Activated naive CD4-positive, alpha-beta T cell (primary cell): ENCODE measurements around the gene C22orf23.
"Not testable (repeated sequence)": the region's sequence is repeated elsewhere in the genome, so short reads cannot be mapped to it uniquely, and the experiment has no call there.

Experiments used
- DNase-seq, 4 experiments: peaks; one replicate each; lab custom pipeline; 2025; lab: John Stamatoyannopoulos, UW

The C22orf23 gene

GRCh38 chr22:37982151-37982785 is 28.9 kb upstream of the C22orf23 start:
- DNase-seq = no peak

- no peak for DNase-seq
Observed at GRCh38 chr22:37981282-37982011, 28.0 kb upstream of the C22orf23 start.

GRCh38 chr22:37979782-37980181 is 26.4 kb upstream of the C22orf23 start:
- no peak for DNase-seq

GRCh38 chr22:37976547-37976946 is 23.1 kb upstream of the C22orf23 start:
- no peak for DNase-seq

- not testable (repeated sequence) for DNase-seq
Observed at GRCh38 chr22:37976022-37976421, 22.6 kb upstream of the C22orf23 start.

DNA sequence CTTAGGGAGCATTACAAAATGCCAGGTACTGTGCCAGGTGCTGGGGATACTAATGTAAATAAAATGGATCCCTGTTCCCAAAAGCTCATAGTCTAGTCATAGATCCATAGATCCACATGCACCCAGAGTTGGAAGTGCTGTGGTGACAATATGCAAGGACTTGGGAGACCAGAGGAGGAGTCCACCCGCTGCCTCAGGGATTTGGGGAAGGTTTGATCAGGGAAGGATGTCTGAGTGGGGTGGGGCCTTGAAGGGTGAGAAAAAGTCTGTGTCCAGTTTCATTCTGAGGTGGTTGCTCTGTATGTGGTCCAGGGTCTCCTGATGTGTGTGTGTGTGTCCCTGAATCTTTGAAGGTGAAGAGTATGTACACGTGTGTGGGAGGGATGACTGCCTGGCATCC is 21.8 kb upstream of the C22orf23 start:
- no peak for DNase-seq

DNA sequence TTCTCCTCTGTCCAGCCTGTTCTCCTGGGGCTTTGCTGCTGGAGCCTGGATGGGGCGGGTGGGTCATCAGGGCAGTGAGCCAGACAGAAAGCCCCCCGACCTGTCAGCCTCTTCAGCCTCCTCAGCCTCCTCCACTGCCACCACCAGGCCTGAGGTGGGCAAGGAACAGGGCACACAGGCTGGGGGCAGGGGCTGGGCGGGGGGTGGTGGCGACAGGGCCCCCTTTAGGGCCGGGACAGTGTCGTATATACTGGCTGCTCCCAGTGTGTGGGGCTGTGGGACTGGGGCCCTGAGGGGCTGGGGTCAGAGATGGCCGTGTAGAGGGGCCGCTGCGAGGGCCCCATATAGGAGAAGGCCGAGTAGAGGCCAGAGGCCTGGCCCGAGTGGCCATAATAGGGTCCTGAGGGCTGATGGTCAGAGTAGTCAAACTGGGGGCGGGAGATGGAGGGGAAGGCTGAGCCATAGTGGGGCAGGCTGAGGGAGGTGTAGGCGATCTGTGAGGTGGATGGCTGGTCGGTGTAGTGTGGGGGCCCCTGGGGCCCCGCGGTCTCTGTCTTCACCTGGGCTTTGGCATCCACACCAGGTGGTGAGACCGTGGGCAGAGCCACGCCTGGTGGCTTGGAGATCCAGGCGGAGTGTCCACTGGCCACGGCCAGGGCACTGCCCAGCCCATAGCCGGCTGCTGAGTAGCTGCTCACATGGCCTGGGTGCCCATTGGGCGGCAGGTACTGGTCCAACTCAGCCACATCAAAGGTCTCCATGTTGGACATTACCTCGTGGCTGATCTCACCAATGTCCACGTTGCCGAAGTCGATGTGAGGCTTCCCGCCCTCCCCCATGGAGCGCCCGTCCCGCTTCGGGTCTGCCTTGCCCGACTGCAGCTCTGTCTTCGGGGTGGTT is 20.1 kb upstream of the C22orf23 start:
- DNase-seq = no peak

- DNase-seq = no peak
Observed at GRCh38 chr22:37972527-37972926, 19.1 kb upstream of the C22orf23 start.

DNA sequence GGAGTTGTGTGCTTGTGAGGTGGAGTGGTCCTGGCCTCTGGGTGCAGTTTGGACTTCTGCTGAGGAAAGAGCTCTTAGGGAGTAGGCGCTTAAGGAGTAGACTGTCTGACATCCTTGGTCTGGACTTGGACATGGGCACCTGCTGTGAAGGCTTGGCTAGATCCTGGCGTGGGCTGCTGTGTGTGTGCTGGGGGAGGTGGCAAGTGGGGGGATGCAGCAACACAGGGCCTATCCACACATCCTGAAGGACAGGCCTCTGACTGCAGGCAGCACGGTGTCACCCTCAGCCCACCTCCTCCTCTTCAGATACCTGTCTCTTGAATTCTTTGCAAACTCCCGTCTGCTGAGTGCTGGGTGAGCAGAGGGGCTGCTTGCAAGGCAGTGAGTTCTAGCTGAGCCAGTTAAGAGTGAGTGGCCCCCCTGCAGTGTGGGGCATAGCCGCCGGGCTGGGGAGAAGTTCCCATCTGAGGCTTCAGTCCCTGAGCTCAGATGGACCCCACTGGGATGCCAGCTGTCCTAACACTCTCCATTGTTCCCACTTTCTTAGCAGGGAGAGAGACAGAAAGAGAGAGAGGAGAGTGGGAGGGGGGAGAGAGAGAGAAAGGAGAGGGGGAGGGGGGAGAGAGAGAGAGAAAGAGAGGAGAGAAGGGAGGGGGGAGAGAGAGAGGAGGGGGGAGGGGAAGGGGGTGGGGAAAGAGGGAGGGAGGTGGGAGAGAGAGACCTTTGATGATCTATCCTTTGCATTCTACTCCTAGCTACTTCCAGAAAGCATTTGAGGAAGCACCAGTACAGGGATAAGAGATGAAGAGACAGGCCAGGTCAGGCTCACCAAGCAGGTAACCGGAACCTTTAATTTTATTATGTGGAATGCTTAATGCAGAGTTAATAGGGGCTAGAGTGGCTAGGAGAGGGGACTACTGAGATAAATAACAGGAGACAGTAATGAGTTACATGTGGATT is 18.4 kb upstream of the C22orf23 start:
- DNase-seq = no peak

GRCh38 chr22:37970864-37971263 is 17.5 kb upstream of the C22orf23 start:
- DNase-seq = no peak

DNA sequence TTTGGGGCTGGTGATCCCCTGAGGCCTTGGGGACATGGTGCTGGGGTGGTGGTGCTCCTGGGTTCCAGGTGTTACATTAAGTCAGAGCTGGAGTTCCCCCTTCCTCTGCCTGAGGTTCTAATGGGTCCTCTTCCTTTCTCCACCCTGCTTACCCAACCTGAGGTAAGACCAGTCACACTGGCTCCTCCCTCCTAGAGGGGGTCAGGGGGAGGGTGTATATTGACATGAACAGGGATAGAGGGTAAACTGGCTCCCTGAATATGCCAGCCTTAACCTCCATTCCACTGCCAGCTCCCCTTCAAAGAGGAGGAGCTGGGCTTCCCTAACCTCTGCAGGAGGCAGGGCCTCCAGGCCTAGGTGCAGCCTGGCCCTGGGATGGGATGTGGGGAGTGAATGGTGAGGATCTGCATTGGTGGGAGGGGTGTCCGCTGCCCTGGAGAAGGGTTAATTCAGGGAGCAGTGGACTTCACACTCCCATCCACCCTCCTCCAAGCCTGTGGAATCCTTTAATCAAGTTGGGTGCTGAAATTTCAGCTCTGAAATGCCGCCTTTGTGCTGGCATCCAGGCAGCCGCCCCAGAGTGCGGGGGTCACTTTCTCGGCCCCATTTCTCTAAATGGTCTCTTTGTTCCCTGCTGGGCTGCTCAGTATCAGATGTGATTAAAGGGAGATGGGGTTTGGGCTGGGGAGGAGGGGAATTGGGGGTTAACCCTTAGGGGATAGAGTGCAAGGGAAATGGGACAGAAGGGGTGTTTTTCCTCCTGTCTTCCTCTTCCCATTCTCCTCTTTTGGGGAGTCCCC is 15.3 kb upstream of the C22orf23 start:
- DNase-seq = no peak

DNA sequence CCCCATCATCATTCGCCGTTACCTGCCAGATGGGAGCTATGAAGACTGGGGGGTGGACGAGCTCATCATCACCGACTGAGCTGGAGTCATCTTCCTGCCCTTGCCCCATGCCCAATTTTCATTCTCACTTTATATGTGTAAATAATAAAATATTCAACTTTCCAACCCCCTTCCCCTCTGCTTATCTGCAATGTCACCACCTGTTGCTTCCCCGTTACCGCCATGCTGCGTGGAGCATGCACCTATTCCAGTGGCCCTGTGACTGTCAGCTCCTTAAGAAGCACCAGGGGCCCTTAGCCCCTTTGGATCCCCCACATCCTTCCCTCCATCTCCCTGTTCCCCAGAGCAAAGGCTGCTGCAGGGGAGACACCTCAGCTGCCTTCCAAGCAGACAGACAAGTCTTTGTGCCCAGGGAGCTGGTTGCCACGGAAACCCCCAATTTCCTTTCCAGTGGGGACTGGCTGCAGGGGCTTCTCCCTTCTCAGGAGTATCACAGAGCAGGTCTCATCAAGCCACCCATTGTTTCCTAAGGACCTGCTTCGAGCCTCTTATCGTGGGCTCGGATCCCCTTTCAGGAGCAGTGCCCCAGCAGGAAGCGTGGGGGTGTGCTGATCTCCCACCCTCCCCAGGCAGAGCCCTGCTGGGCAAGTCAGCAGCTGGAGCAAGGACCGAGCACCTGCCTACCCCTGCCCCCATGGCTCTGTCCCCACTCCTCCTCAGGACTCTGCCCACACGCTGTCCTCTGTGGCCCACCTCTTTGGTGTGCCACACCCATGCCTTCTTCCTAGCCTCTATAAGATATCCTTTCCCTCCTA is 14.4 kb upstream of the C22orf23 start:
- DNase-seq = no peak

- DNase-seq = no peak
Observed at GRCh38 chr22:37967147-37967546, 13.7 kb upstream of the C22orf23 start.

DNA sequence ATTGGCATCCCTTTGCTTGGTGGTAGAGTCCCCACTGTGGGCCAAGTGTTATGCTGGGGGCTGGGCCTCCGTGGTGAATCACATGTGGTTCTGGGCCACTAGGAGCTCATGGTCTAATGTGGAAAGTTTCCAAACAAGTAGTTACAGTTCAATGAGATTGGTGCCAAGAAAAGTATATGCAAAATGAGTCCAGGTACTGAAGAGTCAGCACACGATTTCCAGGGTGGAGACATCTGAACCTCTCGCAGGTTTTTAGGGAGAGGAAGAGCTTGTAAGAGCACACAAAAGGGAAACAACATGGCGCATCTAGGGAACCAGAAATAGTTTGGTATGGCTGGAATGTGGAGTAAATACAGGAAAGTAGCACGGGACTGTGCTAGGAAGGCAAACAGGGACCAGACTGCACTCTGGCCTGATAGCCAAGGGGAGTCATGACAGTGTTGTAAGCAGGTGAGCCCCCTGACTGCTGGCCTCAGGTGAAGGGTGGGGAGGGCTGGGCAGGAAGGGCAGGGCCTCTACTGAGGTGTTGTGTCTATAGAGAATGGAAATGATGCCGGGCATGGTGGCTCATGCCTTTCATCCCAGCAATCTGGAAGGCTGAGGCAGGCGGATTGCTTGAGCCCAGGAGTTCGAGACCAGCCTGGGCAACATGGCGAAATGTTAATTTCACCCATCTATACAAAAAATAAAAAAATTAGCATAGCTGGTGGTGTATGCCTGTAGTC is 12.7 kb upstream of the C22orf23 start:
- no peak for DNase-seq

GRCh38 chr22:37961062-37961461 is 7.7 kb upstream of the C22orf23 start:
- no peak for DNase-seq

- no peak for DNase-seq
Observed at GRCh38 chr22:37959231-37959825, 5.9 kb upstream of the C22orf23 start.

DNA sequence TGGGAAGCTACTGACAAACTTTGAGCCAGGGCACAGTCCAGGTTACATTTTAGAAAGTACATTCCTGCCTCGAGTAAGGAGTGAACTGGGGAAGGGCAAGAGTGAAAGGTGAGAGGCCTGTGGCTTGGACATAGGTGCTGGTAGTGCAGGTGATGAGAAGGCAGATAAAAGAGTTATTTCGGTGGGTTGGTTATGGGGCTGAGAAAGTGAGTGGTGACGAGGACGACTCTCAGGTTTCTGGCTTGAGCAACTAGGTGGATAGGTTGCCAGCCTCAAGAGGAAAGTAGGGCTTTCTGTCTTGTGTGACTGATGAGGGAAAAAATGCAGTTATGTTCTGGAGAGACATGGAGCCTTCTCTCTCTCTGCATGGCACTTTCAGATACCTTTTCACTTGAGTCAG is 3.8 kb upstream of the C22orf23 start:
- DNase-seq = no peak

GRCh38 chr22:37955825-37956397 is 2.5 kb upstream of the C22orf23 start:
- not testable (repeated sequence) for DNase-seq
